ENCODE data around the gene CDC42SE1.
"Not testable (repeated sequence)": the region's sequence is repeated elsewhere in the genome, so short reads cannot be mapped to it uniquely, and the experiment has no call there.

CDC42SE1 gene

GRCh38 chr1:151059109-151060006 is at the start of gene CDC42SE1:
TSS of gene CDC42SE1 (minus strand) at chr1:151059622. CDS start at chr1:151055730, 3,892 bp downstream.
- peak; percentile 74 for TF ChIP-seq CTCF (IDR thresholded peaks at IDR 0.05; ENCODE audit: low read depth, low read length)

GRCh38 chr1:151108331-151108730 is 48.9 kb upstream of the CDC42SE1 start:
- no peak for TF ChIP-seq CTCF (IDR thresholded peaks at IDR 0.05; ENCODE audit: low read depth, low read length)

More at GRCh38 chr1:151059109-151060006, at the start of gene CDC42SE1:
- peak; percentile 35 for DNase-seq (ENCODE audit: extremely low read depth, low read depth)

GRCh38 chr1:151106894-151107293 is 47.5 kb upstream of the CDC42SE1 start:
- TF ChIP-seq CTCF (IDR thresholded peaks at IDR 0.05; ENCODE audit: low read depth, low read length) = no peak
- no peak for DNase-seq (ENCODE audit: extremely low read depth, low read depth)

More at GRCh38 chr1:151108331-151108730, 48.9 kb upstream of the CDC42SE1 start:
- DNase-seq (ENCODE audit: extremely low read depth, low read depth) = no peak

GRCh38 chr1:151104630-151105029 is 45.2 kb upstream of the CDC42SE1 start:
- DNase-seq (ENCODE audit: extremely low read depth, low read depth) = no peak
- no peak for TF ChIP-seq CTCF (IDR thresholded peaks at IDR 0.05; ENCODE audit: low read depth, low read length)

- TF ChIP-seq CTCF (IDR thresholded peaks at IDR 0.05; ENCODE audit: low read depth, low read length) = no peak
- no peak for DNase-seq (ENCODE audit: extremely low read depth, low read depth)
Observed at GRCh38 chr1:151098126-151098525, 38.7 kb upstream of the CDC42SE1 start.

GRCh38 chr1:151097426-151097825 is 38.0 kb upstream of the CDC42SE1 start:
- not testable (repeated sequence) for DNase-seq (ENCODE audit: extremely low read depth, low read depth)

- no peak for DNase-seq (ENCODE audit: extremely low read depth, low read depth)
- TF ChIP-seq CTCF (IDR thresholded peaks at IDR 0.05; ENCODE audit: low read depth, low read length) = no peak
Observed at GRCh38 chr1:151085953-151086559, 26.6 kb upstream of the CDC42SE1 start.
